GM08714 (cell line): ENCODE measurements around the gene KIRREL3.

ENCODE experiments used
- H3K4me3 ChIP-seq: fragments of 200-500 bp; sonication (Bioruptor generic); 2 replicates; pipeline ENCODE4 v1.5.1; 2014; ENCODE audit warnings: mild to moderate bottlenecking, low read length, inconsistent platforms
- ZNF274 ChIP-seq: IDR thresholded peaks from 2 replicates; pipeline ENCODE4 v1.6.1; 2012; ENCODE audit warnings: mild to moderate bottlenecking, low read depth, low read length

The KIRREL3 gene

DNA sequence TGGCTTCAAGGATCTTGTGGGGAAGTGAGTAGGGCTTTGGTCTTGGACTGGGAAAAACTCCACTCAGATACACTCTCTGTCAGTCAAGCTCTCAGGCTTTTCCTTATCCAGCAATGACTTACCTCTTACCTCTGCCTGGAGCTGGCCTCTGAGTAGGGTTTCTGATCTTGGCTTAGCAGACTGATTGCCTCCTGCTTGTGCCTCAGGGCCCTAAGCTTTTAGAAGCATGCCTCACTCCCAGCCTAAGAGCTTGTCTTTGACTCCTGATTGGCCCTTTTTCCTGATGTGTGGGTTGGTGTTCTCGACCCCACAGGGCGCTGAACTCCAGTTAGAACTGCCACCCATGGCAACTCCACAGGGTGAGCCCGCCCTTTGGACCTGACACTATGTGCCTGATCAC, 370.1 kb downstream of the KIRREL3 start:
- no peak overlapping the region for H3K4me3 ChIP-seq
- TF ChIP-seq ZNF274 = no peak

DNA sequence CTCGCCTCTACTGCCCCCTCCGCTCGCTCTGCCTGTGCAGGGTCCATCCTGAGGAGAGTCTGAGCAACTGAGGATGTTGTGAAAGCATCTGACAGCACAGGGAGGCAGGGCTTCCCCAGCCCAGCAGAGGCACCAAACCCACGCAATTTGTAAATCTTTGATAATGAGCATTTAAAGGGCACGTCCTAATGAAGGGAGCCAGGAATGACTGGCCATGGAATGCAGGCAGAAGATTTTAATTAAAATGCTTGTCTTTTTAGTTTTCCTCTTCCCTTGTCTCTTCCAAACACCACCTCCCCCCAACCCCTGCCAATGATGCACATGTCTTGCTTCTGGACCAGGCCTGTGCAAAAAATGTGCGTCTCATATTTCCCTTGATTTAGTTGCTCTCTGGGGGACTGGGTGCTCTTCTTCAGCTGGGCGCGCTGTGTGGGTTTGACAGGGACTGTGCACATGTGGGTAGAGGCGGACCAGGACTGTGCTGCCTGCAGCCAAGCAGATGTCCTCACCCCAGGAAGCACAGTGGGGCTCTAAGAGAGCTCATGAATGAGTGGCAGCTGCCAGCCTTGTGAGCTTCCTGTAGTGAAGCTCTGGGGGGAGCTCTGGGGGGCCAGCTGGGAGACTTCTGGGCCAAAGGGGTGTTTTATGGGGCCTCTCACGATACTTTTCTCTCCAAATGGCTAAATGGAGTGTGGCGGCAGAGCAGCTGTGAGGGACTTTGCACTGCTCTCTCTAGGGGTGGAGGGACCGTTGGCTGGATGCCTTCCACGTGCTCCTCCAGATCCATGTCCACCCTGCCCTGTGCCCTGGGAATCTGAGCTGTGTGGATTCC, 371.6 kb downstream of the KIRREL3 start:
- no peak overlapping the region for H3K4me3 ChIP-seq

DNA sequence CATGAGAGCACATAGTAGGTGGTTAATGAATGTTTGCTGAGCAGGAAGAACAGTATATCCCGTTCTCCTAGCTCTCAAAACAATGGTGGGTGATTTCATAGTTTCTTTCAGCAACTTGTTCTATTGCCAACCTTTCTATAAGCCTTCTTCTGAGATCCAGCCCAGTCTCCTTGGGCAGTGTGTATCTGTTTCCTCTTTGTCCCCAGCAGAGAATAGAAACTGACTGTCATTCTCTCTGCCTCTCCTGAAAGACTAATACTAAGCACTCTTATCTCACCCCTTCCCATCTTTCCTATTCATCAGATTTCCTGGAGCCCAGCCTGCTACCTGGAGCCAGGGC, 372.1 kb downstream of the KIRREL3 start:
- no peak overlapping the region for H3K4me3 ChIP-seq
- TF ChIP-seq ZNF274 = no peak

More for the DNA sequence above, 371.6 kb downstream of the KIRREL3 start:
- TF ChIP-seq ZNF274 = no peak

DNA sequence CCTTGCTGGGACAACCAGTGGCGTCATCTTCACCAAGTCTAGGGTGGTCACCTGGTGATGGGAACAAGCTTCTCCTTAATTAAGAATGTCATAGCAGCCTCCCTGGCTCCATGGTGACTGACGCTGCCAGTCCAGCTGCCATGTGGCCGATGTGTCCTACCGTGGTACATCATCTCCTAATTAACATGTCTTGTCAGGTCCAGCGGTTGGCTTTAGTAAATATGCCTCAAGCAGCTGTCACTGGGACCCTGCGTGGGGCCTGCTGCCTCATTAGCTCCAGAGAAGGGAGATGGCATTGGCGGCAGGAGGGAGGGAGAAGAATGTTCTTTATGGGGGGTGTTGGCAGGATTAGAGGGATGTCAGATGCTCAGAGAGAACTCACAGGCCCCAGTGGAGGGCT, 373.1 kb downstream of the KIRREL3 start:
- no peak overlapping the region for H3K4me3 ChIP-seq
- no peak for TF ChIP-seq ZNF274

DNA sequence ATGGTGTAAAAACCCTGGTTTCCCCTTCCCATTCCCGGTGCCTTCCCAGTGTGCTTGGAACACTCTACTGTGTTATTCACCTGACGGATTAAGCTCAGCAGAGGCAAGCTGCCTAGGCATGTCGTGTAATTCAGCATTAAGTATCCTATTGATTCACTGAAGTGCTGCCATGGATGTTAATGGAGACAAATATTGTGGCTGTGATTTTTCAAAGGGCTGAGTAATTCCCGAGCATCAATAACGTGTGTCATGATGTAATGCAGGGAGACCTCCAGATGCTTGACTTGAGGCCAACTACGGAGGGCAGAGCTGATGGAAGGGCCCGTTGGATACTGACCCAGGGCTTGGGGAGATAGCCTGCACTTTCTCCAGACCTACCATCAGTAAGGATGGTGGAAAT, 376.1 kb downstream of the KIRREL3 start:
- no peak overlapping the region for H3K4me3 ChIP-seq
- no peak for TF ChIP-seq ZNF274

DNA sequence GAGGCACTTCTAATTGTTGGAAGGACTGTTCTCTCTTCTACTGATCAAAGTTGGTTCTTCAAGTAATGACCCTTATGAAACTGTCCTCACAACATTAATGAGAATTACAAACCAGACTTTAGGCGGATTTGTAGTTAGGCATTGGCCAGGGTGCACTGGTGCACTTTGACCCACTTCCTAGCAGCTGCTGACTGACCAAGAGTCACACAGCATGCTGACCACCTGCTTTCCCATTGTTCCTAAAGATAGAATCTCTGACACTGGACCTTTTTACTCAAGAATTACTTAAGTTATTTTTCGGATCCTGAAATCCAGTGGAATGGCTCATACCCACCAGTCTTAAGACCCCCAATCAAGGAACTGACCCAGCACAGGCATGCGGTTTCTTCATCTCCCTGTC, 381.1 kb downstream of the KIRREL3 start:
- H3K4me3 ChIP-seq = no peak overlapping the region
- TF ChIP-seq ZNF274 = no peak

DNA sequence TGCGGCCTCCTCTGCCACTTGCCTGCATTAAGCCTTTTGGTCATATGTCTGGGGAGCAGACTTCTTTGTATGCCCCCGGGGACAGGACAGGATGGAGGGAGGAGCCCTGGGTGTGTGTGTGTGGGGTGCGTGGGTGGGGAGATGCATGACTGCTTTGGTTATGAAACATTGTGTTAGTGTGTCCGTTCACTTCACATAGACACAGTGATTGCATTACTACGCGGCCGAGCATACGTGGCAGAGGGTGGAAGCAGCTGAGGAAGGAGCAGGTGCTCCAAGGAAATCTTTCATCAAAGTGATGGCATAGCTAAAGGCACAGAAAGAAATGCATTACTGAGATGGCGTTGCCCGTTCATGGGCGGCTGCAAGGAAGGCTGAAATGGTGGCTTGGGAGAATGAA, 384.7 kb downstream of the KIRREL3 start:
- no peak for TF ChIP-seq ZNF274
- no peak overlapping the region for H3K4me3 ChIP-seq

DNA sequence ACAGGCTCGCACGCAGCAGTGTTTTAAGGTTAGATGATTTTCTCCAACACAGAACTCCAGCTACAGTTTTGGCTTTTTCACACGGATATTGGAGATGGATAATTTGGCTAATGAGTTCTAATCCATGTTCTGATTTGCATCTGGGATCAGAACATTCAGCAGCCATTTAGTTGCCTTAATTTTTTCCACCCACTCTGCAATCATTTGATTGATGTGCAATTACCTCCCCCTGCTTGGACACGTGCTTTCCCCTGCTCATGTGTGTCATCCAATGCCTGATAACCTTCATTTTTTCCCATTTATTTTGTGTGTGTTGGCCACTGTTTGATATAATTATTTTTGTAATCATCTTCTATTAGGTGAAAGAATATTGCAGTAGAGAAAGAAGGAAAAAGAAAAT, 387.3 kb downstream of the KIRREL3 start:
- TF ChIP-seq ZNF274 = no peak
- H3K4me3 ChIP-seq = no peak overlapping the region

DNA sequence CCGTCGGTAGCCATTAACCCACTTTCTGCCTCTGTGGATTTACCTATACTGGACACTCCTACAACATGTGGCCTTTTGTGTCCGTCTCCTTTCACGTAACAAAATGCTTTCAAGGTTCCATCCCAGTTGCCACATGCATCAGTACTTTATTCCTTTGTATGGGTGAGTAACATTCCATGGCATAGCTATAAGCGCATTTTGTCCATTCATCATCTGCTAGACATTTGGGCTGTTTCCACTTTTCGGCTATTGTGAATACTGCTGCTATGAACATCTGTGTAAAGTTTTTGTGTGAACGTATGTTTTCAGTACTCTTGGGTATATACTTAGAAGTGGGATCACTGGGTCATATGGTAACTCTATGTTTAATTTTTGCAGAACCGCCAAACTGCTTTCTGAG, 387.9 kb downstream of the KIRREL3 start:
- H3K4me3 ChIP-seq = no peak overlapping the region
- no peak for TF ChIP-seq ZNF274

DNA sequence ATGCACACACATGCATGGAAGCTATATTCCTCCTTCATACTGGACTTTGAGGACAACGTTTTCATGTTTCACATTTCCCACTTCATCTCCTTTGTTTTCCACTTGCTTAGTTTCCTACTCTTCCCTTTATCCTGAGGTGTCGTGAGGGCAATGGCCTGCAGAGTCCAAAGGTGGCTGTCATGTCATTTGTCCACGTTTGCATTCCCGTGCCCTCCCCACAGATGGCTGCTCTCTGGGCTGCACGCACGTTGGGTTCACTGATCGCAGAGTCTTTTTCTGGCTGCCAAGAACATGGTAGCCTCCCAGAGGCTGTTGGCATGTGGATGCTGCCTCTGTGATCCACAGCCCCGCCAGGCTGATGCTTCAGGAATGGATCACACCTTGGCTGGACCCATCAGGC, 389.1 kb downstream of the KIRREL3 start:
- no peak overlapping the region for H3K4me3 ChIP-seq
- no peak for TF ChIP-seq ZNF274

DNA sequence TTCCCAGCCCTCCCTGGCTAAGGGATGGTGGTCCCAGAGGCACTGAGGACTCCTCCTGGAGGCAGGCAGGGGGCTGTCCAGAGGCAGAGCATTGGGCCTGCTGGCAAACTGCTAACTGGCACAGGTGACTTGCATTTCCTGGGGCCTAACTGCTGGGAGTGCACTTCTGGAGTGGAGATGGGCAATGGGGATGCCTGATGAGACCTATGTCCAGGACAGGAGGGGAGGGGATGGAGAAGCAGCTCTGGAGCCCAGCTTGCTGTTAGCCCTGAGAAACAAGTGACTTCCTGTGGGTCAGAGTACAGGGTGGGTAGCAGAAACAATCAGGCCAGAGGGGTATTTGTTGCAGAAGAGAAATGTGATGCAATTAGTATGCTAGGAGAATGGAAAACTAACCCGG, 391.9 kb downstream of the KIRREL3 start:
- H3K4me3 ChIP-seq = no peak overlapping the region
- no peak for TF ChIP-seq ZNF274

DNA sequence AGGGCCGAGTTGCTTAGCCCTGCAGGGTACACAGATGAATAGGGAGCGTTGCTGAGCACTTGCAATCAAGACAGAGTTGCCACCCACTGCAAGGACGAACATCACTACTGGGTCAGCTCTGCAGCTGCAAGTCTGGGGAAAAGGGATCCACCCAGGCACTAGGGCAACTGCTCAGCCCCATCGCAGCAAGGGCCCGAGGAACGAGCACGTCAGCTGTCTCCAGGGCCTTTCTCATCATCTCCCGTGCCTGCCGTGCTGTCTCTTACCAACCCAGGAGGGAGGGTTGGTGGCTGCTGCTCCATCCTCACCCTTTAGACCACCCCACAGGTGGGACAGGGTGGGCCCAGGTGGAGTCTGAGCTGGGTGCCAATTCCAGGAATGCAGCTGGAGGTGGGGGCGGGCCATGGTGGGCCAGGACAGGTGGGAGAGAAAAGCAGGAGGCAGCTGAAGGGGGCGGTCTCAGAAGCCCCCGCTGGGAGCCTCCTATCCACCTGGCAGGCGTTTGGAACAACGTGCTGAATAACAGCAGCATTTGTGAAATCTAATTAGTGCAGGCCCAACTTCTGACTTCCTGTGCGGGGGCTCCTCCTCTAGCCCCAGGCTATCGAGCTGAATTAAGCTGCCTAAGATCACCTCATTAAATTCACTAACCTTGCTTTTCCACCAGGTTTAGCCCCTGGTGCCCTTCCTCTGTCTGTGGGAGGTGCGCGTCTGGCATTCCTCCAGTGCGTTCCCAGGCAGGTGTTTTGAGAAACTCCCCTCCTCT, 392.6 kb downstream of the KIRREL3 start:
- no peak for TF ChIP-seq ZNF274
- no peak overlapping the region for H3K4me3 ChIP-seq

DNA sequence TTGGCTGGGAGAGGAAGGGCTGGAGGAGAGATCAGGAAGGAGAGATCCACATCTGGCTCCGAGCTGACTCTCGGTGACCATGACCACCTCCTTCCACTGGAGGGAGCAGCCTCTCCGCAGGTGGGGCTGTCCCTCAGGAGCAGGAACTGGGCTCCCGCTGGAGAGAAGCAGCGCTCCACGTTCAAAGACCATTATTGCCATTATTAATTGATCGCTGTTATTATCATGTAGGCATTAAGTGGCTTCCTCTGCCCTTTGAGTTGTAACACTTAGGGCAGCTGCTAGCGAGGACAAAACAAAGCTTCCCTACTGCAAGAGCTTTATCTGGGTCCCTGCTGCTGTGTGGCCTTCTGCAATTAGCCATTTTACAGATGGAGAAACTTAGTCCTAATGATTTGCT, 393.2 kb downstream of the KIRREL3 start:
- H3K4me3 ChIP-seq = no peak overlapping the region
- no peak for TF ChIP-seq ZNF274

DNA sequence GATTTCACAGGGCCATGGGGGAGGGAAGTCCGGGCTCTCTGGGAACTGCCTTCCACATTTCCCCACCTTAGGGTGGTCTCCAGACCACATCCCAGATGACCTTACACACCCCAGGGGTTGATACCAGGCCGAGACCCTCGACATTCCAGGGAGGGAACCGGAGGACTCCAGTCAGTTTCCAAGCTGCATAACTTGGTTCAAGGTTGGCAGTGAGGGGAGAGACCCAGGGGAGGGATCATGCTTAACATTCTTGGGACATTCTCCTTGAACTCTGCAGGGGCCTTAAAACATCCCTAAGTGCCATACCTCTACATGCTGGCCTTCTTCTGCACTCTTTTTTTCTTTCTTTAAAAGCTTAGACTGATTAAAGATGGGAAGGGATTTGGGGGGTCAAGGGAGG, 394.1 kb downstream of the KIRREL3 start:
- no peak overlapping the region for H3K4me3 ChIP-seq
- no peak for TF ChIP-seq ZNF274

DNA sequence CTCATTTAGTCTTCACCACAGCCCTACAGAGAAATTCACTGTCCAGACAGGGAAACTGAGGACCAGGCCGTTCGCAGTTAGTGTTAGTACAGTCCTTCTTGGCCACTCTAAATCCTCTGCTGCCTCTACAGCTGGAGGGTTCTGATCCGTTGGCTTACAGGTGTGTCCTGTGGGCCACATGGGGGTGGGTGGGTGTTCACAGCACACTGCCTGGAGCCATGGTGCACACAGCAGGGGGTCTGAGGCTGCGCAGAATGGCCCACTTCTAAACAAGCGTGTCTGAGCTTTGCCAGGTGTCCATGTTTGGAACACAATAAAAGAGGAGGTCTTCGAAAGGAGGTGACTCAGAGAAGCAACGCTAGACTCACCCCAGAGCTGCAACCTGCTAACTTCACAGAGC, 396.1 kb downstream of the KIRREL3 start:
- TF ChIP-seq ZNF274 = no peak

DNA sequence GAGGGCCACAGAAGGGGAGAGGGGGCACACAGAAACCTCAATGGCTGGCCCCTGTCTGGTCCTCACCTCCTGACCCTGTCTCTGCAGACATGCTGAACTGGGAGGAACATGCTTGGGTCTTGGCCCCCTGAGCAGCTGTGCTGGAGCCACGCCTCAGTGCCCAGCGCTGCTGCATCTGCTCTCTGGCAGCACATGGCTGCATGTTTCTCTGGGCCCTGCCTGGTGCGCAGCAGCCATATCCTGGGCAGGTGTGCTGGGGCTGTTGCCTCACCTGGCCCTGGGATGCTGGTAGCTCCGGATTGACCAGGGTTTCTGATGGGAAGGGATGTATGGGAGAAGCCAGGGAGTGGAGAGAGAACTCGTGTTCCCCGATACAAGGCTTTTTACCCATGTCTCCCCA, 397.1 kb downstream of the KIRREL3 start:
- TF ChIP-seq ZNF274 = no peak
- H3K4me3 ChIP-seq = no peak overlapping the region

More for the DNA sequence above, 396.1 kb downstream of the KIRREL3 start:
- no peak overlapping the region for H3K4me3 ChIP-seq
